A673 (cell line): ENCODE measurements around the gene SLC16A7.

Experiments used
- CTCF ChIP-seq: fragments of 300-800, 200-600 bp; sonication (generic); conservative IDR thresholded peaks from 2 replicates; pipeline ENCODE4 v1.5.1; 2017; ENCODE audit warnings: low read depth, mild to moderate bottlenecking, antibody characterized with exemption, low read length, moderate library complexity, mixed read lengths
- EZH2 ChIP-seq: fragments of 200-600 bp; sonication (generic); IDR thresholded peaks from 2 replicates; pipeline ENCODE4 v1.6.1; 2017; ENCODE audit warnings: borderline replicate concordance, low read depth, mild to moderate bottlenecking, mixed read lengths, antibody characterized with exemption, low read length; ENCODE audit not compliant: poor library complexity, severe bottlenecking

- TF ChIP-seq CTCF: no peak
- no peak for TF ChIP-seq EZH2
These were observed 41.3 kb downstream of the SLC16A7 start for GRCh38 chr12:59636945-59637691.
